H1 (cell line): ENCODE measurements around the gene DNAJC17. TPM values are rescaled to one million over a fixed set of nuclear protein-coding genes. Genes with fewer than 3 reads are reported as not detected.

Experiments
- CHD1 ChIP-seq: IDR thresholded peaks from 2 replicates; pipeline ENCODE4 v1.6.1; 2012; ENCODE audit warnings: low read depth, low read length, improper control_type of control experiment
- CHD7 ChIP-seq: fragments of 300-600 bp; sonication (generic); IDR thresholded peaks from 2 replicates; pipeline ENCODE4 v1.7.1; 2012; ENCODE audit warnings: low read length, moderate library complexity, mild to moderate bottlenecking, inconsistent platforms; ENCODE audit not compliant: insufficient replicate concordance
- CTBP2 ChIP-seq: IDR thresholded peaks from 2 replicates; pipeline ENCODE4 v1.7.0; 2011; ENCODE audit warnings: borderline replicate concordance, mild to moderate bottlenecking, moderate library complexity, mixed read lengths, low read length; ENCODE audit not compliant: insufficient read depth, insufficient read length
- E2F6 ChIP-seq: IDR thresholded peaks from 2 replicates; pipeline ENCODE4 v1.6.1; 2012; ENCODE audit warnings: inconsistent platforms
- GABPA ChIP-seq: IDR thresholded peaks from 2 replicates; pipeline ENCODE4 v1.6.1; 2011; ENCODE audit warnings: mild to moderate bottlenecking, low read length, moderate library complexity, borderline replicate concordance; ENCODE audit not compliant: insufficient read depth
- MAFK ChIP-seq: IDR thresholded peaks from 2 replicates; pipeline ENCODE4 v1.6.1; 2012; ENCODE audit warnings: low read depth, mild to moderate bottlenecking, improper control_type of control experiment, low read length
- RBBP5 ChIP-seq: IDR thresholded peaks from 2 replicates; pipeline ENCODE4 v1.7.1; 2012; ENCODE audit warnings: low read depth, mild to moderate bottlenecking, inconsistent platforms, low read length, moderate library complexity, borderline replicate concordance
- YY1 ChIP-seq: IDR thresholded peaks from 2 replicates; pipeline ENCODE4 v1.6.1; 2011; ENCODE audit warnings: low read depth, mild to moderate bottlenecking, low read length
- polyA plus RNA-seq, 7 experiments: library from polyadenylated mRNA; depleted of rRNA in 3 of 7; stranded (reverse) in 5 of 7; unstranded in 2 of 7; fragments of >200 nt in 5 of 7; fragments of 200-250 nt in 2 of 7; gene quantifications; 1 replicate in 5 of 7; 2 replicates in 1 of 7; 4 replicates in 1 of 7; pipeline versions ENCODE4 v1.2.1 to v1.2.3, GENCODE V29; 2011 to 2013; ENCODE audit warnings: missing spikeins in 2 of 7, mixed read lengths in 2 of 7
- total RNA-seq: library from RNA; stranded (reverse); fragmentation: NEBNext Ultra II Directional; extraction: Animal tissue kit (Norgen Biotek cat#: 25700); gene quantifications from 2 replicates; pipeline ENCODE4 v1.2.1, GENCODE V29; 2021

The DNAJC17 gene
- total and polyA plus RNA-seq, 2 of the 8 experiments (the other 6 are each of a cell fraction or from before 2014, with no cell fraction given) = 39.5 to 45.4 TPM

- TF ChIP-seq CHD7 (no peak), CTBP2 (no peak), CHD1 (no peak), E2F6 (no peak), YY1 (no peak), GABPA (no peak), MAFK (no peak), RBBP5 (no peak)
These were observed 56.4 kb downstream of the DNAJC17 start (continued) for GRCh38 chr15:40750885-40751284.
